Muscle of arm (tissue), 12 donors: ENCODE results near the gene TIGD1. TPM values are rescaled to one million over a fixed set of nuclear protein-coding genes. Genes with fewer than 3 reads are reported as not detected.
"Not testable (repeated sequence)": the region's sequence is repeated elsewhere in the genome, so short reads cannot be mapped to it uniquely, and the experiment has no call there.

Source experiments
- DNase-seq: peaks from one replicate; pipeline ENCODE4 v3.0.0-alpha.2; 2013
- polyA plus RNA-seq, 12 donors: library from polyadenylated mRNA; unstranded; fragments of 120-200 nt; gene quantifications; one replicate each; pipeline ENCODE4 v1.2.1, GENCODE V29; 2013; ENCODE audit not compliant: insufficient read length in 12 of 12

TIGD1 gene
- polyA plus RNA-seq, 12 donors = 4.0 to 9.1 (median 6.8) TPM; not detected in 1

DNA sequence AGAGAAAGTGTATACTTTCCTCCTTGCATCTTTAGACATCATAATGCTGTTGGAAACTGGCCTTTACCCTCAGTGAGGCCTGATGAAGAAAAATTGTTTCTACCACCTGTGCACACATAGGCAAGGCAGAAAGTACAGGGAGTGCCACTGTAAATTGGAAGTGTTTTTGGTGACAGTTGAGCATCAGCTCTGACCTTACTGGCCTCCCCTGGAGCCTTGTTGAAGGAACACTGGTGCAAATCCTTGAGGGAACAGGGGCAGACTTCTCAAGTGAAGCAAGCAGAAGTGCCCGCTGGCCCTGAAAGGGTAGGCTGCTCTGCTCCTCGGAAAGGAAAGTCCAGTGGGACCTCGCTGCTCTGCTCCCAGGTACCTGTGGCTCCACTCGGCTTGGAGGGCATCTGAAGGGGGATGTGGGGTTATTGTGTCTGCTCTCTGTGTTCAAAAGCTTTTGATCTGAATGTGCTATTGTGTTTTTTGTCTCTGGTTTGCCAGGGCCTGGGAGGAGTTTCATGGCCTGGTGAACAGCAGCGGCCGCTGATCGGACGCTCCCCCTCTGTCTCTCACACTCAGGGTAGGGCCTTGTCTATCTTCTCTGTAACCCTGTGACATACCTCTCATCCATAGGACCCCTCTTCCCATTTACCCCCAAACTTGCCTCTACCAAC lies 23.5 kb upstream of the TIGD1 start:
- DNase-seq = no peak

DNA sequence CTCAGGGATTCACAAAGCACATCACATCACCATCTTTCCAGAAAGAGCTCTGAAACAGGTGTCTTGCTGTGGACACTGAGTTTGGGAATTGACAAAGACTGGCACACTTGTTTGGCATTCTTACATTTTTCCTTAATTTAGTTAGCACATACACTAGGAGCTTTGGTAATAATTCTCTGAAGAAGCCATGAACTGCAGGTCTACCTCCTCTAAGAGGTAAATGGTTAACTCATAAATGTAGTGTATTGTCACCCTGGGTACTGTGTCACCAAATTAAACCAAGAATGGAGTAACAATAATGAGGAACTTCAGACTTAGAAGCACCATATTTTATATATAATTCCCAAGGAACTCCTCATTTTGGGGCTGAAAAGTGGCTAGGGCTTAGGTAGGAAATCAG lies 22.7 kb upstream of the TIGD1 start:
- no peak for DNase-seq

DNA sequence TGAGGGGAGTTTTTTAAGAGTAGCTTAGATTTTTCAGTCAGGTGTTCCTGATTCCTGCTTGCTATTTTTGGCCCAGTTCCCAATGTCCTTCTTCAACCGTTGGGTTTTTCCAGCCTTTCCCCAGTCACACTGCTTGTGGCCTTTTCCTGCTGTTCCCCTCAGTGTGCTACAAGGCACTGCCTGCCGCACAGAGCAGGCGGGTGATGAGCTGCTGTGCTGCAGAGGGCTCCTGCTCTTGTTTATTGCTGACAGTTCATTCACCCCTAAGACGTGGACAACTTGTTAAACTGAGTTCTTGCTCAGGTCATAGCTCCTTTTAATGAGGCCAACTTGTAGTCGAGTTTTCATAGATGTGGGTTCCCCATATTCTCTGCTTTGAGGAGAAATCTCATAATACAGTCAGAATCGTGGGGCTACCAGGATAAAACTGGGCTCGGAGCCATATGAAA lies 20.7 kb upstream of the TIGD1 start:
- DNase-seq = no peak

DNA sequence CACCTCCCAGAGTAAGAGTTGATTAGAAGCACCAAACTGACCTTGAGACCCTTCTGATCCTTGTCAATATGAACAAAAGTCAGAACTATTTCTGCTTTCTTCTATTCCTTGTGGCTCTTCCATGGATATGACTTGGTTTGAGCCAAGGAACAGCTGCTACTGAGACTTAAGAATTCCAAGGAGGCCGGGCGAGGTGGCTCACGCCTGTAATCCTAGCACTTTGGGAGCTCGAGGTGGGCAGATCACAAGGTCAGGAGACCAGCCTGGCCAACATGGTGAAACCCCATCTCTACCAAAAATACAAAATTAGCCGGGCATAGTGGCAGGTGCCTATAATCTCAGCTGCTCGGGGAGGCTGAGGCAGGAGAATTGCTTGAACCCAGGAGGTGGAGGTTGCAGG lies 20.1 kb upstream of the TIGD1 start:
- DNase-seq = not testable (repeated sequence)

DNA sequence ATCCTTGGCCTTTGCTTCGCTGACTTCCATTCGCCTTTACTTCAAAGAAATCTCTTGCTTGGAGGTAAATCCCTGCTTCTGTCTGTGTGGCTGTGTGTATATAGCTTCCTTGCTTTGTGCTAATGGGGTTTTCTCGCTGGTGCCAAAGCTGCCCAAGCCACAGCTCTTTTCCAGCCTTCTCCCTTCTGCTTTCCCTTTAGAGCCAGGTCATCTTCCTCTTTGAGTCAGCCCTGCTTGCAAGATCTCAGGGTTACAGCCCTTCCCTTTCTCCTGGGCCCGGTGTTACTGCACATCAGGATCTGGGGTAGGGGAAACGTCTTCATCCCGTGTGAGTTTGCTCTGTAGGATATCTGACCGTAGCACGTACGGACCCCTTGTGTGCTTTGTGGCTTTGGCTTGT lies 19.2 kb upstream of the TIGD1 start:
- DNase-seq = no peak

DNA sequence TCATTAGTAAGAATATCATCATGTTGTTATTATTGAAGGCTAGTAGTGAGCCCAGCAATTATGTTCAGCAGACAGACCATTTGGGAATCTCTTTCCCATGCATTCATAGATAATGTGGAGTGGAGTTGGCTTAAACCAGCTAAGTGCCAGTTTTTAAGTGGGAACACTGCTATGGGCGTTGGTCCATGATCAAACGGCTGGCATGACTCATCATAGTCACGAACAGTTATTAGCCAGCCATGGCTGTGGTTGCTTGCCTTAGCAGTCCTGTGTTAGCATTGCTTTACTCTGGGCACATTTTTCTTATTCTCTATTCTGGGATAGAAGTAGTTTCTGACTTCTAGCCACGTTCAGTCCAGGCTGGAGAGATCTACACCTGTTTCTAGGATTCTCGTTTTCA lies 17.8 kb upstream of the TIGD1 start:
- no peak for DNase-seq

DNA sequence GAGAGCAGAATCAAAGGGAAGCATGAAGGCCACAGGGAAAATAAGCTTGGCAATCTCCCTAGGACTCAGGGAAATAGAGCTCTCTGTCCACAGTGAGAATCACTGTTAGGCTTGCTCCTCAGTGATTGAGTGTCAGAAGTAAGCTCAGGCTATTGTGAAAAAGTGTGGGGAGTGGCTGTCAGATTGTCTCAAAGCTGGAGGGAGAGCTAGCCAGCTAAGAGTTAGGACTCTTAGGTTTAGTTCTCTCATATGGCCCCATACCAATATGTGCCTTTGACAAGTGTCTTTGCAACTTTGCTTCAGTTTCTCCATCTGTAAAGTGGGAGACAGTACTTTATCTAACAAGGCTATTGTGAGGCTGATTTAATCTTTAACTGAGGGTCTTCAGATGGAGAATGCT lies 17.4 kb upstream of the TIGD1 start:
- DNase-seq = no peak

DNA sequence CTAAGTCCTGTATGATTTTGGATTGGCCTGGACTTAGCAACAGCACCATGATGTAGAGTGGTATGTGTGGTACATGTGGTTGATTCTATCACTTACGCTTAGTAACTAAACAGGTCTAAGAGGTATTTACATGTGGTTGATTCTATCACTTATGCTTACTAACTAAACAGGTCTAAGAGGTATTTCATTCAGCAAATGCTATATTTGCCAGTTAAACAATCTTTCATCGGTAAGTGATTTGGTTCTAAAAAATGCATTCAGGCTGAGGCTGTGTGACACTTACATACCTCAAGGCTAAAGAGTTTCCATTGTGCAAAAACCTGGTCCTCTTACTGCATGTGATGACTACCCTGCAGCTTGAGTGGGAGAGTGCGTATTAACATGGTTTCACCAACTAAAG lies 13.2 kb upstream of the TIGD1 start:
- DNase-seq = no peak

DNA sequence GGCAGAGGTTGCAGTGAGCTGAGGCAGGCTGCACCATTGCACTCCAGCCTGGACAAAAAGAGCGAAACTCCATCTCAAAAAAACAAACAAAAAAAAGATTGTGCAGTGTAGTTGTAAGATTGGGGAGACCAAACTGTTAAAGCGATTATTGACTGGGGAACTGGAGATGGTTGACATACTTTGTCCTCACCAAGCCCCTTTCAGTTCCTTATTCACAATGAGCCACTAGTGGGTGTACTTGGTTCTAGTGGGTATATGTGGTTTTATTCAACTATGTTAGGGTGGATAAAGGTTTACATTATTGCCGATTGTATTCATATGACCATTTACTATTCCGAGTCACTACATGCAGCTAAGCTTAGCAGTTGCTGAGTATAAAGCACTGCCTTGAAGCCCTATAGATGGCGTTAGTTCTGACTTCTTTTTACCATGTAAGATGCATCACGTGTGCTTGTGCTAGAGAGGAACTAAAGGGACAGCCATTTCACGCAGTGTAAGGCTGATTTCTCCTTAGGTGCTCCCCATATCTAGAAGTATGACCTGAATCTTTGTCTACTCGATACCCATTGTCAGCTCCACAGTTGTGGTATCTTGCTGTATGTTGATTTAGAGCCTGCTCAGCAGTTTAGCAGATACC lies 12.3 kb upstream of the TIGD1 start:
- no peak for DNase-seq

DNA sequence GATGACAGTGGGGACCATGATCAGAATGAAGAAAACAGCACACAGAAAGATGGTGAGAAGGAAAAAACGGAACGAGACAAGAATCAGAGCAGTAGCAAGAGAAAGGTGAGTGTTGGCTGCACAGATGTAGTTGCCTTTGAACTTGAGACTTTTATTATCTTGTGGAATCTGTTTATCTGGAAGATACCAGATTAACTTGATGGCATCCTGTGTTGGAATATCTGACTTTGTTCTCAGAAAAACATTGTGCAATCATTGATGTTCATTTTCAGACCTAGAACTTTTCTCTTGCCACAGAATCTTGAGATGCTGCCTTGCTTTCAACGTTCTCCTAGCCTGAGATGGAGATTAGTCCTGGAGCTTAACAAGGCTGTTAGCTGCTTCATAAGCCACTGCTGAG lies 6.1 kb upstream of the TIGD1 start:
- no peak for DNase-seq

DNA sequence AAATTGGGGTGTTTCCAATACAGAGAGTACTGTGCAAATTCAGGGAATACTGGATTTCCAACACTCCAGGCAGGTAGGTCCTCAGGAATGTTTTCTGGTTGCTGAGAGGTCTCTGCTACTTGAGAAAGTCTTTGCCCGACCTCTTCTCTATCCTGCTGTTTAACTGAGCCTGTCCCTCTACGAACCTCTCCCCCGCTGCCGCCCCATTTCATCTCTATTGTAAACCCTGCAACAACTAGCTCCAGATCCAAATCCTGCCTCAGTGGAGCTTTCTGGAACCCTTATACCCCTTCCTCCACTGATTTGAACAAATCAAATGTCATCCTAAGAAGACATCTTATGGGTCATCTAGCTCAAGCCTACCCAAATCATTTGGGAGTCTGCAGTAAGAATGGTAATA lies 1.4 kb upstream of the TIGD1 start:
- DNase-seq = no peak

DNA sequence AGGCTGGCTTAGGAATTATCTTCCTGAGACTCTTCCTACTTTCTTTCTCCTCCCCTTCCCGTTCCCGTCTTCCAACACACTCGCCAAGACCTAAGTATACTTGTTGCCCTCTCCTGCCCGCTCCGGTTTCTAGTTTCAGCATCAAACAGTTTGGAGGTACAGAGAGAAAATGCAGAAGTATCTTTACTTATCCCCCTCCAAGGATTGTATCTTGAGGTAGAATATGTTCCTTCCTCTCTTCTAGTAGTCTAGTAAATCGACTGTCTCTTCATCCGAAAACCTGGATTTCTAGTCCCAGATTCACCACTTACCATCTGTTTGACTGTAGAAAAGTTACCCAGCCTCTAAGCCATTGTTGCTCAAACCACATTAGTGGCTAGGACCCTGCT lies 887 bp upstream of the TIGD1 start:
- no peak for DNase-seq

DNA sequence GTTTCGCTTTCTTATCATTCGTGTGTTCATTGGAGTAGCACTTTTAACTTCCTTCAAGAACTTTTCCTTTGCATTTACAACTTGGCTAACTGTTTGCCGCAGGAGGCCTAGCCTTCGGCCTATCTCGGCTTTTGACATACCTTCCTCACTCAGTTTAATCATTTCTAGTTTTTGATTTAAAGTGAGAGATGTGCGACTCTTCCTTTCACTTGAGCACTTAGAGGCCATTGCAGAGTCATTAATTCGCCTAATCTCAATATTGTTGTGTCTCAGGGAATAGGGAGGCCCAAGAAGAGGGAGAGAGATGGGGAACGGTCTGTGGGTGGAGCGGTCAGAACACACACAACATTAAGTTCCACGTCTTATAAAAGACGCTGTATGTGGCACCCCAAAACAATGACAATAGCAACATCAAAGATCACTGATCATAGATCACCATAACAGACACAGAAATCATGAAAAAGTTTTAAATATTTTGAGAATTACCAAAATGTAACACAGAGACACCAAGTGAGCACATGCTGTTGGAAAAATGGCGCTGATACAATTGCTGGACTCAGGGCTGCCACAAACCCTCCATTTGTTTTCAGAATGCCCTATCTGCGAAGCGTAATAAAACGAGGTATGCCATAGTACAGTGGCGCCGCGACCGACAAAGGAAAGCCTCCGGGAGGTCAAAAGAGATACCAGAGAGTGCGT lies 553 bp downstream of the TIGD1 start:
- no peak for DNase-seq

DNA sequence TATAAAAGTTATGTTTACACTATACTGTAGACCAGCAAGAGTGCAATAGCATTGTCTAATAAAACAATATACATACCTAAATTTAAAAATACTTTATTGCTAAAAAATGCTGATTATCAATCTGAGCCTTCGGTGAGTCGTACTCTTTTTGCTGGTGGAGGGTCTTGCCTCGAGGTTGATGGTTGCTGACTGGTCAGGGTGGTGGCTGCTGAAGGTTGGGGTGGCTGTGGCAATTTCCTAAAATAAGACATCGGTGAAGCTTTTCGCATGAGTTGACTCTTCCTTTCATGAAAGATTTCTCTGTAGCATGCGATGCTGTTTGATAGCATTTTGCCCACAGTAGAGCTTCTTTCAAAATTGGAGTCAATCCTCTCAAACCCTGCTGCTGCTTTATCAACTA lies 2.4 kb downstream of the TIGD1 start:
- no peak for DNase-seq

DNA sequence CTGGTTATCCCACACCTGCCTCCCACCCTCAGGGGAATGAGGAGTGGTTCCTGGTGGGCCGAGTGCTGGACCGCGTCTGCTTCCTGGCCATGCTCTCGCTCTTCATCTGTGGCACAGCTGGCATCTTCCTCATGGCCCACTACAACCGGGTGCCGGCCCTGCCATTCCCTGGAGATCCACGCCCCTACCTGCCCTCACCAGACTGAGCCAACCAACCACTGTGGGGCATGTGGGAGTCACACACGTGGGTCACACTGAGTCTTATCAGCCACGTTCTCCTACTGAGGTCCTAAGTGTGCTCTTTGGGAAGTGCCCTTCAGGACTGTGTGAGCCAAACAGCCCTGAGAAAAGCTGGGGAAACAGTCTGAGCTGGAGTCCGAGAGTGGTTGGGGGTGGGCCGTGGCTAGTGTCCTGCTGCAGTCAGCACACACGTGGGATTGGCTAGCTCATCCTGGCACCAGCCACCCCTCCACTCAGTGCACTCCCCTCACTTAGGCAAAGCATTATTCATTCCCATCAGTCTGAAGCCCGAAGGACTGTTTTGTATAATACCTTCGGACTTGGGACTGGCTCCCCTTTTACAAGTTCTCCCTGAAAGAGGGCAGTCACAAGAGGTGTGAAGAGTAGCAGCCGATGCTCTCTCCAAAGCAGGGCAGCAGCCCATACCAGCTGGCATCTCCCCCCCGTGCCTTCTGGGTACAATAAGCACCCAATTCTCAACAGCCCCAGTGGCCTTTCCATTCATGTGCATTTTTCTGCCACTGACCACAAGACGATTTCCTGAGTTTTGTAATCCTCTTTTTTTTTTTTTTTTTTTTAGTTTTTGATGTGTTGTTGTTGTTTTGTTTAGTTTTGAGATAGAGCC lies 4.6 kb downstream of the TIGD1 start:
- no peak for DNase-seq

DNA sequence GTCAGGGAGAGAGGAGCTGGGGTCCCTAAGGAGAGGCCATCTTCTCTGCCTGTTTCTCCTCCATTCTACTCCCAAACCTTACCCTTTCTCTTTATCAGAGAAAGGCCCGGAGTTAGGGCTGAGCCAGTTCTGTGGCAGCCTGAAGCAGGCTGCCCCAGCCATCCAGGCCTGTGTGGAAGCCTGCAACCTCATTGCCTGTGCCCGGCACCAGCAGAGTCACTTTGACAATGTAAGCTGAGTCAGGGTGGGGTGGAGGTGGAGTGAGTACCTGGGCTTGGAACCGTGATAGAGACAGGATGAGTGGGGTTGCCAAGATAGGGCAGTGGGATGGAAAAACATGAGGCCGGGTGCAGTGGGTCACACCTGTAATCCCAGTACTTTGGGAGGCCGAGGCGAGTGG lies 5.7 kb downstream of the TIGD1 start:
- DNase-seq = no peak

DNA sequence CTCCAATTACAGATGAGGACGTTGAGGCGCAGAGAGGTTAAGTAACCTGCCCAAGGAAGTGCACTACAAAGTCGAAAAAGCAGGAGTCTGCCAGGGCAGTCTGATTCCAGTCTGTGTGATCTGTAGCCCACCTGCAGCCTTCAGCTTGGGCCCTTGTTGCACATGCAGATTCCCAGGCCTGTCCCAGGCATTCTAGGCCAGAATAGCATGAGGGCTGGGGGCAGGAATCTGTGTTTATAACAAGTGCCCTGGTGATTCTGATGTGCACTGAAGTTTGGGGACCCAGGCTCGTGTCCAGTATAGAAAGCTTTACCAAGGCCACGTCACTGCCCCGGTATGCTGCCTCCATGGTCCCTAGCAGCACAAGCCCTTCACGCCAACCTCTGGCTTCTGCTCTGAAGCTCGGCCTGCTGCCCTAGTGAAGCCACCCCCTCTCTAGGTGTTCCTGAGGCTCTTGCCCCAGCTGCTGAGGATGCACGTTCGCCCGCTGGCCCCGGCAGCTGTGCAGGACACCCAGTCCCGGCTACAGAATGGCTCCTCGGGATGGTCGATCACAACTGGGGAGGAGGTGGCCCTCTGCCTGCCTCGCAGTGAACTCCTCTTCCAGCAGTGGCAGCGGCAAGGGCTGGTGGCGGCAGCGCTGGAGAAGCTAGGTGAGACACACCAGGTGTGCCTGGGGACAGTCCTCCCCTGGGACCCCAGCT lies 6.3 kb downstream of the TIGD1 start:
- DNase-seq = no peak

DNA sequence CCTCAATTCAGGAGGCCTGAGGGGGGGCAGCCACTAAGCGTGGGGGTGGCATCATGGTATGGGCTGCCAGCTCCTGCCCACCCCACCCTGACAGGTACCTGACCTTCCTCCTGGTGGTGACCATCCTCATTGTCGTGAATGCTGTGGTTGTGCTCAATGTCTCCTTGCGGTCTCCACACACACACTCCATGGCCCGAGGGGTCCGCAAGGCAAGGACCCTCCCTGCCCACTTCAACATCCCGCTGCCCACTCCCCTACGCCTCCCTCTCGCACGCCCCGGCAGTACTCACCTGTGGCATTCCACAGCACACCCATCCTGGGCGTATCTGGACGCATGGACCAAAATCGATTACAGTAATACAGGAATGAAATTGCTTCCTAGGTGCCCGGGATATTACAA lies 6.9 kb downstream of the TIGD1 start:
- DNase-seq = no peak

DNA sequence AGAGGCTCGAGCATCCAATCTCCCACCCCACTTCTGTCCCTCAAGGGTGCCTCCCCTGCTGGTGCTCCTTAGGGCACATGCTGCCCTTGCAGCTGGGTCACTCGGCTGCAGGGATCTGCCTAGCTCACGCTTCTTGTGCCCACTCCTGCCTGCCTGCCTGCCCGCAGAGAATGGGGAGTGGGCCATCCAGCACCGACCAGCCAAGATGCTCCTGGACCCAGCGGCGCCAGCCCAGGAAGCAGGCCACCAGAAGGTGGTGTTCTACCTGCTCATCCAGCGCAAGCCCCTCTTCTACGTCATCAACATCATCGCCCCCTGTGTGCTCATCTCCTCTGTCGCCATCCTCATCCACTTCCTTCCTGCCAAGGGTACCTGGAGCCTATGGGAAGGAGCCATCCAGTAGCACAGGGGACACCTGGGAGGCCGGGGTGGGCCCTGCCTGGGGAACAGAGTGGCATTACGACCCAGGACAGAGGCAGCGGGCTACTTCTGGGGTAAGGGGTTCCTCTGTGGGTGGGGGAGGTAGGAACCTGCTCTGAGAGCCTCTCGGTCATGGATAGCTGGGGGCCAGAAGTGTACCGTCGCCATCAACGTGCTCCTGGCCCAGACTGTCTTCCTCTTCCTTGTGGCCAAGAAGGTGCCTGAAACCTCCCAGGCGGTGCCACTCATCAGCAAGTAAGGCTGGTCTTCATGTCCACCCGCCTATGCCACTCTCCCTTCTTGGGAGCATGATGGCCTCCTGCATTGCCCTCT lies 7.5 kb downstream of the TIGD1 start:
- DNase-seq = no peak

DNA sequence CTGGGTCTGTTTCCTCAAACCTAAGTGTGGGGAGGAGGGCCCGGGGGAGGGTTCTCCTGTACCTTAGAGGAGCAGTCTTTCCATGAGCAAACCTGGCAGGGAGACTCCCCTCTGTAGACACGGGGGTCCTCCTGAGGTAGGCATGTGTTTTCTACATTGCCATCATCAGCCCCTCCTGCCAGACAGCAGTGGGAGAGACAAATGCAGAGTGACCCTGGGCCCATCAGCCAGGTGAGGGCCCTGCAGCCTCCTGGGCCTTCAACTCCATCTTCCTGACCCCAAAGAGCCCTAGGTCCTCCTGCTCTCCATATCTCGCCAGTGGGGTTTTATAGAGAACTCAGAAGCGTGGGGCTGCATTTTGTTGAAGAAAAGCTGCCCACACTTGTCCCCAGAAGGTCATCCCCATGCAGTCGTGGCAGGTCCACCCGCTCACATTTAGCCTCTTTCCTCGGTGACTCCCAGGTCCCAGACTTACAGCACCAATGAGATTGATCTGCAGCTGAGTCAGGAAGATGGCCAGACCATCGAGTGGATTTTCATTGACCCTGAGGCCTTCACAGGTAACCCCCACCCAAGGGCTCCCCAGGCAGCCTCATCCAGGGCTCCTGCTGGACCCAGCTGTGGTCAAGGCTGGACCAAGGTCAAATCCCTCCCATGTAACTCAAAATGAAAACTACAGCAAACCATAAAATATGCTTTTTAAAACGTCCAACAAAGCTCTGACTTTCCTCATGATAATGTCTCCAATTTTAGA lies 8.2 kb downstream of the TIGD1 start:
- DNase-seq = no peak
